Measurements from ENCODE around the gene NR2F1-AS1.
A peak's percentile ranks its signal among the peaks of the same experiment; 100 is the strongest.

DNA sequence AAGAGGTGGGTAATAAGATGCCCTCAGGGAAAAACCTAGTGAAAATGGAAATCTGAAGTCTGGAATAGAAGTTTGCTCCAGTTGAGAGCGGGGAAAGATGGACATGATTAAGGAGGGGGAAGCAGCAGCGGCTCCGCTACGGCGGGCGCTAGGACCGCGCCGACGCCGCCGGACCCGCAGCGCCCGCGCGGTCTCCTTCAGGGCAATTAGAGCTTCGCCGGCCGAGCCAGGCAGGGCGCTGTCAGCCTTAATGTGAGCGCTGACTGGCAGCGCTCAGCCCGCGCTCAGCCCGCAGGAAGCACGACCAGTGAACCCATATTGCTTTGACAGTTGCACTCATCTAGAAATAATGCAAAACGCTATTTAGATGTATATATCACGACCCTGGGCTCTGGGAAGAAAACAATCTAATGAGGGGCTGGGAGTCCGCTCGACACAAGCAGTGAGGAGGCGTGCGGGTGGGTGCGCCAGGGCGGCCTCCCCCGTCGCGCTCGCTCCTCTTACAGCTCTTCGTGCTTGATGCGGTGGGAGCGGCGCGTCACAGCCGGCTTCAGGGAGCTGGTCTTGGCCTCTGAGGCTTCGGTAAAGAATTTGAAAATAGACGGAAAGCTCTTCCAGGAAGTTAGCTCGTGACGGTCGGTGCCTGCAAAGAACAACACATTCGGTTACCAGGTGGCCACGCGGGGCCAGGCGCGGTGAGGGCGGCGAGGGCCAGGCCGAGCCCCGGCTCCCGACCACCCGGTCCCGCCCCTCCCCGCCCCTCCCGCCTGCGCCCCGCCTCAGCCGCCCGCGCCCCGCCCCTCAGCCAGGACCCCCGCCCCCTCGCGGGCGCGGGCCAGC lies 39.7 kb upstream of the NR2F1-AS1 start:
- 0 out of 2 replicates have a peak, but pooled peaks have one; percentile 33 for TF ChIP-seq CTCF (conservative IDR thresholded peaks at IDR 0.05; ENCODE audit: low read length)
- no peak for TF ChIP-seq EZH2phosphoT487 (IDR thresholded peaks at IDR 0.05; ENCODE audit: borderline replicate concordance, low read depth, low read length)

Data from OCI-LY7 (cell line).